ENCODE measurements around the gene SLC37A3. TPM values are rescaled to one million over a fixed set of nuclear protein-coding genes. Genes with fewer than 3 reads are reported as not detected.

The SLC37A3 gene
- total and polyA plus RNA-seq, 2 donors (not counting 1 experiment from before 2014, with no cell fraction given): 53.5 to 81.7 TPM

DNA sequence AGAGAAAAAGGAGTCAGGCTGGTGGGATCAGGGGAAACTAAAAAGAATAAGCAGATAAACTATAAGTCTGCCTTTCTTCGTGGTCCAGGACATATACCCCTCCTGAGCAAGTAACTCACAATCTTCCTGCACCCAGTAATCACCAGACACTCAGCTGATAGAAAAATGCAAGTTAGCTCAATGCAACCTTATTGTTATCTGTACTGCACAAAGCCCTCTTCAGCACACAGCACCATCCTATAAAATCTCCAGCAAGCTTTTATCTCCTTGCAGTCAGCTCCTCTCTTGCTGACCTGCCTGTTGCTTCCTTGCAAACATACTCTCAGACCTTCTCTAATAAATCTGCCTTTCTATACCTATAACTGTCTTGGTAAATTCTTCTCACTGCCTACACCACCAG, 6.7 kb downstream of the SLC37A3 start:
- peaks cover 3% of the 10 kb centered on the region for H3K4me1 ChIP-seq (ENCODE audit: control insufficient read depth, extremely low read depth, insufficient read depth, low read length)
- H3K9me3 ChIP-seq (ENCODE audit: control insufficient read depth, insufficient read depth, low read depth, low read length): no peaks in the 10 kb centered on the region
- TF ChIP-seq, protein P1, sequence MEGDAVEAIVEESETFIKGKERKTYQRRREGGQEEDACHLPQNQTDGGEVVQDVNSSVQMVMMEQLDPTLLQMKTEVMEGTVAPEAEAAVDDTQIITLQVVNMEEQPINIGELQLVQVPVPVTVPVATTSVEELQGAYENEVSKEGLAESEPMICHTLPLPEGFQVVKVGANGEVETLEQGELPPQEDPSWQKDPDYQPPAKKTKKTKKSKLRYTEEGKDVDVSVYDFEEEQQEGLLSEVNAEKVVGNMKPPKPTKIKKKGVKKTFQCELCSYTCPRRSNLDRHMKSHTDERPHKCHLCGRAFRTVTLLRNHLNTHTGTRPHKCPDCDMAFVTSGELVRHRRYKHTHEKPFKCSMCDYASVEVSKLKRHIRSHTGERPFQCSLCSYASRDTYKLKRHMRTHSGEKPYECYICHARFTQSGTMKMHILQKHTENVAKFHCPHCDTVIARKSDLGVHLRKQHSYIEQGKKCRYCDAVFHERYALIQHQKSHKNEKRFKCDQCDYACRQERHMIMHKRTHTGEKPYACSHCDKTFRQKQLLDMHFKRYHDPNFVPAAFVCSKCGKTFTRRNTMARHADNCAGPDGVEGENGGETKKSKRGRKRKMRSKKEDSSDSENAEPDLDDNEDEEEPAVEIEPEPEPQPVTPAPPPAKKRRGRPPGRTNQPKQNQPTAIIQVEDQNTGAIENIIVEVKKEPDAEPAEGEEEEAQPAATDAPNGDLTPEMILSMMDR (conservative IDR thresholded peaks at IDR 0.05 in 1 of 2, IDR thresholded peaks at IDR 0.05 in 1 of 2; ENCODE audit: low read depth in 1 of 2, low read length in 2 of 2): no peak
- no peak for TF ChIP-seq EZH2 (IDR thresholded peaks at IDR 0.05; ENCODE audit: low read length, missing control alignments)
- H3K4me2 ChIP-seq (ENCODE audit: extremely low read depth, insufficient read depth, low read length): no peak overlapping the region
- no peak overlapping the region for H3K27ac ChIP-seq (ENCODE audit: insufficient read depth, low read length)
- H4K20me1 ChIP-seq (ENCODE audit: control insufficient read depth, extremely low read depth, insufficient read depth, low read length): no peaks in the 10 kb centered on the region
- no peaks in the 10 kb centered on the region for H3K27me3 ChIP-seq (ENCODE audit: control insufficient read depth, insufficient read depth, low read length)
- peaks cover 35% of the 10 kb centered on the region for H3K79me2 ChIP-seq (ENCODE audit: control insufficient read depth, insufficient read depth, low read length)
- no peak for DNase-seq (ENCODE audit: low read depth in 2 of 2)
- no peaks in the 10 kb centered on the region for H3K36me3 ChIP-seq (ENCODE audit: control insufficient read depth, insufficient read depth, low read length)
- no peak overlapping the region for H3K4me3 ChIP-seq (replicated peaks in 1 of 4; ENCODE audit: control extremely low read depth in 1 of 4, insufficient read depth in 1 of 4, low read depth in 3 of 4, low read length in 4 of 4)
- no peak overlapping the region for H3K9ac ChIP-seq (ENCODE audit: insufficient read depth, low read length)
- H2AFZ ChIP-seq (ENCODE audit: low read length): no peak overlapping the region

DNA sequence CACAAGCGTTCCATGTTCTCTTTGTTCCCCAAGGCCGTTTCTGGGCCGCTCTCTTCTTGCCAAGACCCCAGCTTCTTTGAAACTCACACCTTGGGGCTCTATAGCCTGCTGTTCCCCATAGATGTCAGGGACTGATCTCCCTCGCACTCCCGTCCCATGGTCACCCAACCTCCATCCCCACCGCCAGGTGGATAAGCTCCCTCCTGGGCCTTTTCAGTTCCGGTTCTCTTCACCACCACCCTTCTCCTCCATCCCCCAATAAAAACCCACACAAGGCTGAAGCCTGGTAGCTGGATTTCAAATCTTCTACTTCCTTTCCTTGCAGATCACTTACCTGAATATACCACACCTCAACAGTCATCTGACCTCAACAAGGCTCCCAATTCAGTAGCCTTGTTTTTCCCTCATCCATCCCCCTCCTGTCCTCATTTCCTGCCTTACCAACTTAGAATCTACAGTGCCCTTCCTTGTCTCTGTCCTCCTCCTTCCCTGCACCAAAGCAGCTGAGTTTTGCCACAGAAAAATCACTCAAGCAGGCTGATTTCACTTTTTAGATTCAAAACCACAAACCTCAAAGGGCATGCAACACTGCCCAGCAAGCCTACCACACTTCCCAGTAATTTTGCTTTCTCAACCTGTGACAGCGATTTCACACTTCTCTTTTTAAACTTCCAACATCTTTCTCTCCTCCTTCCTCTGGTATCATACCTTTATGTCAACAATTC, 7.7 kb downstream of the SLC37A3 start:
- Histone ChIP-seq H3K27ac (ENCODE audit: insufficient read depth, low read length) (no peak overlapping the region), H4K20me1 (ENCODE audit: control insufficient read depth, extremely low read depth, insufficient read depth, low read length) (no peaks in the 10 kb centered on the region), H3K4me1 (ENCODE audit: control insufficient read depth, extremely low read depth, insufficient read depth, low read length) (no peaks in the 10 kb centered on the region), H3K36me3 (ENCODE audit: control insufficient read depth, insufficient read depth, low read length) (no peaks in the 10 kb centered on the region), H3K27me3 (ENCODE audit: control insufficient read depth, insufficient read depth, low read length) (no peaks in the 10 kb centered on the region), H3K9me3 (ENCODE audit: control insufficient read depth, insufficient read depth, low read depth, low read length) (no peaks in the 10 kb centered on the region), H3K4me2 (ENCODE audit: extremely low read depth, insufficient read depth, low read length) (no peak overlapping the region), H3K79me2 (ENCODE audit: control insufficient read depth, insufficient read depth, low read length) (peaks cover 28% of the 10 kb centered on the region), H3K4me3 (replicated peaks in 1 of 4; ENCODE audit: control extremely low read depth in 1 of 4, insufficient read depth in 1 of 4, low read depth in 3 of 4, low read length in 4 of 4) (no peak overlapping the region), H2AFZ (ENCODE audit: low read length) (no peak overlapping the region), H3K9ac (ENCODE audit: insufficient read depth, low read length) (no peak overlapping the region)
- DNase-seq (ENCODE audit: low read depth in 2 of 2): peak; percentile 24 to 54
- no peak for TF ChIP-seq EZH2 (IDR thresholded peaks at IDR 0.05; ENCODE audit: low read length, missing control alignments)
- TF ChIP-seq, protein P1 (conservative IDR thresholded peaks at IDR 0.05 in 1 of 2, IDR thresholded peaks at IDR 0.05 in 1 of 2; ENCODE audit: low read depth in 1 of 2, low read length in 2 of 2): no peak

DNA sequence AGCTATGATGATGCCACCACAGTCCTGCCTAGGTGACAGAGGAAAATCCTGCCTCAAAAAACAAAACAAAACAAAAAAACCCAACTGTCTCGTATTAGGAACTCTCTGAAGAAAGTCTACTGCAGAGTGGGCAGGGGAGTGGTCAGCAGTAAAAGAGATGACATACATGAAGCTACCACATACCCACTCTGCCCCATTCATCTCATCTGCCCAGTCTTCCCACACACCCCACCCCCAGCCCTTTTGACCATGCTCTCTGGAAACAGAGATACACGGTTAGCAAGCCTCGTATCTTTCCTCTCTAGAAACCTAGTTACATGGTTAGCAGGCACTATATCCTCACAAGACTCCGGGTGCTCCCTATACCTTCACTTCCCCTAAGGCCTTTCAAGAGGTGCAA, 8.3 kb downstream of the SLC37A3 start:
- Histone ChIP-seq H3K79me2 (ENCODE audit: control insufficient read depth, insufficient read depth, low read length) (peaks cover 27% of the 10 kb centered on the region), H4K20me1 (ENCODE audit: control insufficient read depth, extremely low read depth, insufficient read depth, low read length) (no peaks in the 10 kb centered on the region), H3K4me1 (ENCODE audit: control insufficient read depth, extremely low read depth, insufficient read depth, low read length) (no peaks in the 10 kb centered on the region), H3K9me3 (ENCODE audit: control insufficient read depth, insufficient read depth, low read depth, low read length) (no peaks in the 10 kb centered on the region), H3K4me2 (ENCODE audit: extremely low read depth, insufficient read depth, low read length) (no peak overlapping the region), H3K9ac (ENCODE audit: insufficient read depth, low read length) (no peak overlapping the region), H3K36me3 (ENCODE audit: control insufficient read depth, insufficient read depth, low read length) (no peaks in the 10 kb centered on the region), H3K27ac (ENCODE audit: insufficient read depth, low read length) (no peak overlapping the region), H2AFZ (ENCODE audit: low read length) (no peak overlapping the region), H3K27me3 (ENCODE audit: control insufficient read depth, insufficient read depth, low read length) (no peaks in the 10 kb centered on the region), H3K4me3 (replicated peaks in 1 of 4; ENCODE audit: control extremely low read depth in 1 of 4, insufficient read depth in 1 of 4, low read depth in 3 of 4, low read length in 4 of 4) (no peak overlapping the region)
- TF ChIP-seq, protein P1 (conservative IDR thresholded peaks at IDR 0.05 in 1 of 2, IDR thresholded peaks at IDR 0.05 in 1 of 2; ENCODE audit: low read depth in 1 of 2, low read length in 2 of 2): no peak
- TF ChIP-seq EZH2 (IDR thresholded peaks at IDR 0.05; ENCODE audit: low read length, missing control alignments): no peak
- no peak for DNase-seq (ENCODE audit: low read depth in 2 of 2)
